Mesothelial cell of epicardium (in vitro differentiated cells): ENCODE data around the gene TUBB1. TPM values are rescaled to one million over a fixed set of nuclear protein-coding genes. Genes with fewer than 3 reads are reported as not detected.

Source experiments
- DNase-seq, 2 experiments: peaks; one replicate each; pipeline ENCODE4 v3.0.0; 2021; ENCODE audit warnings: low spot score in 2 of 2; ENCODE audit not compliant: unreplicated experiment in 2 of 2
- H3K27ac Mint-ChIP-seq: 2 replicates; pipeline ENCODE4 v1.8.0; 2021; ENCODE audit warnings: mixed read lengths
- H3K27me3 Mint-ChIP-seq: 2 replicates; pipeline ENCODE4 v1.8.0; 2021; ENCODE audit warnings: low read depth, mixed read lengths
- H3K36me3 Mint-ChIP-seq: 2 replicates; pipeline ENCODE4 v1.8.0; 2021; ENCODE audit warnings: mixed read lengths
- H3K4me1 Mint-ChIP-seq: 2 replicates; pipeline ENCODE4 v1.8.0; 2021; ENCODE audit warnings: mixed read lengths
- H3K4me3 Mint-ChIP-seq: 2 replicates; pipeline ENCODE4 v1.8.0; 2021; ENCODE audit warnings: mild to moderate bottlenecking, moderate library complexity, mixed read lengths
- H3K9me3 Mint-ChIP-seq: 2 replicates; pipeline ENCODE4 v1.8.0; 2021; ENCODE audit warnings: mixed read lengths
- CTCF ChIP-seq: fragments of 200-600 bp; sonication (generic); IDR thresholded peaks from one replicate; pipeline ENCODE4 v1.5.0; 2021; ENCODE audit warnings: antibody characterized with exemption; ENCODE audit not compliant: unreplicated experiment
- total RNA-seq: library from RNA; stranded (reverse); gene quantifications from 3 replicates; pipeline ENCODE4 v1.2.1, GENCODE V29; 2021

The TUBB1 gene
- total RNA-seq, result not detected in 3 replicates

GRCh38 chr20:59019217-59019616 is at the start of gene TUBB1:
TUBB1 (plus strand) TSS chr20:59019429; CDS start chr20:59019523, 94 bp downstream.
- Mint-ChIP-seq H3K36me3 (peaks cover 11% of the 10 kb centered on the region), H3K4me1 (peaks cover 26% of the 10 kb centered on the region), H3K27ac (no peak within 1 kb of the TSS), H3K4me3 (no peak within 1 kb of the TSS), H3K27me3 (no peaks in the 10 kb centered on the region), H3K9me3 (no peaks in the 10 kb centered on the region)
- TF ChIP-seq CTCF, result no peak
- no peak for DNase-seq

DNA sequence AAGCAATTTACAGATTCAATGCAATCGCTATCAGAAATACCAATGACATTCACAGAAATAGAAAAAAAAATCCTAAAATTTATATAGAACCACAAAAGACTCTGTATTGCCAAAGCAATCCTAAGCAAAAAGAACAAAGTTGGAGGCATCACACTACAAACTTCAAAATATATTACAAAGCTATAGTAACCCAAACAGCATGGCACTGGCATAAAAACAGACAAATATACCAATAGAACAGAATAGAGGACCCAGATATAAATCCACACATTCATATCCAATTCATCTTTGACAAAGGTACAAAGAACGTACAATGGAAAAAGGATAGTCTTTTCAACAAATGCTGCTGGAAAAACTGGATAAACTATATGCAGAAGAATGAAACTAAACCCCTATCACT is 49.8 kb upstream of the TUBB1 start:
- TF ChIP-seq CTCF, result no peak
- H3K27me3 Mint-ChIP-seq, result peaks cover 4% of the 10 kb centered on the region
- no peak for DNase-seq
- H3K36me3 Mint-ChIP-seq, result no peaks in the 10 kb centered on the region
- H3K4me3 Mint-ChIP-seq, result no peak overlapping the region
- H3K9me3 Mint-ChIP-seq, result peaks cover 28% of the 10 kb centered on the region
- no peaks in the 10 kb centered on the region for H3K4me1 Mint-ChIP-seq
- no peak overlapping the region for H3K27ac Mint-ChIP-seq

DNA sequence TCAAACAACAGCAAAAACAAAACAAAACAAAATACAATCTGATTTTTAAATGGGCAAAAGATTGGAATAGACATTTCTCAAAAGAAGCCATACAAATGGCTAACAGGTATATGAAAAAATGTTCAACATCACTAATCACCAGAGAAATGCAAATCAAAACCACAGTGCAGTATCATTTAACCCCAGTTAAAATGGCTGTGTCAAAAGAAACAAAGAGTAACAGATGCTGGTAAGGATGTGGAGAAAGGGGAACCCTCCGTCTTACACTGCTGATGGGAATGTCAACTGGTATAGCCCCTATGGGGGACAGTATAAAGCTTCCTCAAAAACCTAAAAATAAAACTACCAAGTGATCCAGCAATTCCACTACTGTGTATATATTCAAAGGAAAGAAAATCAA is 49.1 kb upstream of the TUBB1 start:
- Mint-ChIP-seq H3K4me1 (no peaks in the 10 kb centered on the region), H3K36me3 (peaks cover 1% of the 10 kb centered on the region), H3K4me3 (no peak overlapping the region), H3K27ac (no peak overlapping the region), H3K27me3 (peaks cover 4% of the 10 kb centered on the region), H3K9me3 (peaks cover 30% of the 10 kb centered on the region)
- TF ChIP-seq CTCF, result no peak
- no peak for DNase-seq

DNA sequence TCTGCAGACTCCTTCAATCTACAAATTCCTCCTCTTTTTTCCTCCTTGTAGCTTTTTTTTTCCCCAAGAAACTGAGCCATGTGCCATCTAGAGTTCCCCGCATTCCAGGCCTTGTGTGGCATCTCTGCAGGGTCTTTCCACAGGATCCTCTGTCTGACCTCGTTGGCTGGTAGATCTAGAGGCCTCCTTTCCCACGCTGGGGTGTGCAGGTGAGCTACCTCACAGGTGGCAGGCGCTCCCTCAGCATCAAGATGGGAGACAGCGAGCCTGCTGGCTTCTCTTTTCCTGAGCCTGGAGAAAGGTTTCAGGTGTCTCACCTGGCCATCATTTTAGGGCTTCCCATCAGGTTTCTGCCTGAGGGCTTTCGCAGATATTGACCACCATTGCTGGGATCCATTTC is 47.8 kb upstream of the TUBB1 start:
- no peak for DNase-seq
- Mint-ChIP-seq H3K36me3 (peaks cover 7% of the 10 kb centered on the region), H3K4me1 (no peaks in the 10 kb centered on the region), H3K4me3 (no peak overlapping the region), H3K27ac (no peak overlapping the region), H3K27me3 (peaks cover 2% of the 10 kb centered on the region), H3K9me3 (peaks cover 42% of the 10 kb centered on the region)
- TF ChIP-seq CTCF, result no peak

DNA sequence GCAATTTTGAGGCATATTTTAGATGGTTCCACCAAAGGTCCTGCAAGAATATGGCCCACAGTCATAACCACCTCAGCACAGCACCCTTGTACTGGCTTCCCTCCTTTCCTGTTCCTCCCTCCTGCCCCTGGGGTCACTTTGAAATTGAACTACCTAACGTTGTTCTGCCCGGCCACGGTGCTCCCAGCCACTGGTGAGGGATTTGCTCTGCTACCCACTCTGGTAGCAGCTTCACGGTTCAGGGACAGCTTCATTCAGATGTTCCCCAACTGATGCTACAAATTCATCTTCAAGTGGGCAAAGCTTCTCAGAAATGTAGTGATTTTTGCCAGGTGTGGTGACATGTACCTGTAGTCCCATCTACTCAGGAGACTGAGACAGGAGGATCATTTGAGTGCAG is 46.0 kb upstream of the TUBB1 start:
- H3K4me1 Mint-ChIP-seq, result no peaks in the 10 kb centered on the region
- H3K9me3 Mint-ChIP-seq, result peaks cover 51% of the 10 kb centered on the region
- no peak for DNase-seq
- no peak overlapping the region for H3K27ac Mint-ChIP-seq
- no peak overlapping the region for H3K4me3 Mint-ChIP-seq
- H3K36me3 Mint-ChIP-seq, result peaks cover 10% of the 10 kb centered on the region
- H3K27me3 Mint-ChIP-seq, result peaks cover 2% of the 10 kb centered on the region
- no peak for TF ChIP-seq CTCF

DNA sequence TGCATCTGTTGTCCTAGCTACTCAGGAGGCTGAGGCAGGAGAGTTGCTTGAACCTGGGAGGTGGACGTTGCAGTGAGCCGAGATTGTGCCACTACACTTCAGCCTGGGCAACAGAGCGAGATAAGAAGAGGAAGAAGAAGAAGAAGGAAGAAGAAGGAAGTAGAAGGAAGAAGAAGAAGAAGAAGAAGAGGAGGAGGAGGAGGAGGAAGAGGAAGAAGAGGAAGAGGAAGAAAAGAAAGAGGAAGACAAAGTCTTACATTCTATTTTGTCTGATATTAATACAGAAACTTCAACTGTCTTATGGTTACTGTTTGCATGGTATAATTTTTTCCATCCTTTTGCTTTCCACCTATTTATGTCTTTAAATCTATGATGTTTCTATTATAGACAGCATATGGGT is 45.4 kb upstream of the TUBB1 start:
- no peak for DNase-seq
- no peak overlapping the region for H3K4me3 Mint-ChIP-seq
- H3K27me3 Mint-ChIP-seq, result no peaks in the 10 kb centered on the region
- TF ChIP-seq CTCF, result no peak
- H3K27ac Mint-ChIP-seq, result no peak overlapping the region
- peaks cover 48% of the 10 kb centered on the region for H3K9me3 Mint-ChIP-seq
- no peaks in the 10 kb centered on the region for H3K4me1 Mint-ChIP-seq
- H3K36me3 Mint-ChIP-seq, result peaks cover 10% of the 10 kb centered on the region
